GM18520 (cell line): ENCODE measurements around the gene INPP5D.
"Not testable (repeated sequence)": the region's sequence is repeated elsewhere in the genome, so short reads cannot be mapped to it uniquely, and the experiment has no call there.

Source experiments
- ATAC-seq: cut with Tn5 transposase; IDR thresholded peaks from one replicate; pipeline ENCODE4 v1.9.1; 2021; ENCODE audit not compliant: unreplicated experiment

INPP5D gene

DNA sequence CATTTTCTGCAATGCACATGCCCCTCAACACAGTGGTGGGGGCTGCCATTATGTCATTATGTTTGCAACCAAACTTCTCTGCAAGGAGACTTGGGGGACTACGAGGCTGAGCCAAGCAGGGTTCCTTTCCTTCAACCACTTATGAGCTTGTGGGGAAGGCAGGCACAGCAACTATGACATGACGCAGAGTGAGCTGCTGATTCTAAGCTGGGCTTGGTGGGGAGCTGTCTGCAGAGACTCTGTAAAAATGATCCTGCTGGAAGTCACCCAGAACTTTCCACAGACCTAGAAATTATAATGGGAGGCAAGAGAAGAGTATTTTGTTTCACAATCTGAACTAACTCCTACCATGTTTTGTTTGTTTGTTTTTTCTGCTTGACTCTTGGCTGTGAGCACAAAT is 55.6 kb downstream of the INPP5D start:
- ATAC-seq: no peak

DNA sequence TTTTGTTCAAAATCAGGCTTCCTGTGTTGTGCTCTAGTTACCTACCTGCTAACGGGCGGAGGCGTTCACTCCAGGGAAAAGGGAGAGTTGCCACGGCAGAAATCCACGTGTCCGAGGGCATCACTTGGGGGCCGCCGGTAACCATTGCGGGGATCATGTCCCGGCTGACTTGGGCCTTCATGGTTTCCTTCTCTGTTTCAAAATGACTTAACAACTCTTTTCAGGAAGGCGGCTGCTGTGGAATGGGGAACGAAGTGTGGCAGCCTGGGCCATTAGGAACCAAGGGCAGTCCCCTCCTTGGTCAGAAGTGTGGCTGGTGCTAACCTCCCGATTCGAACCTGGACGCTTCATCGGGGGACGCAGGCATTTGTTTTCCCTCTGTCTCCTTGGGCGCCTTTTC is 56.8 kb downstream of the INPP5D start:
- ATAC-seq: no peak

DNA sequence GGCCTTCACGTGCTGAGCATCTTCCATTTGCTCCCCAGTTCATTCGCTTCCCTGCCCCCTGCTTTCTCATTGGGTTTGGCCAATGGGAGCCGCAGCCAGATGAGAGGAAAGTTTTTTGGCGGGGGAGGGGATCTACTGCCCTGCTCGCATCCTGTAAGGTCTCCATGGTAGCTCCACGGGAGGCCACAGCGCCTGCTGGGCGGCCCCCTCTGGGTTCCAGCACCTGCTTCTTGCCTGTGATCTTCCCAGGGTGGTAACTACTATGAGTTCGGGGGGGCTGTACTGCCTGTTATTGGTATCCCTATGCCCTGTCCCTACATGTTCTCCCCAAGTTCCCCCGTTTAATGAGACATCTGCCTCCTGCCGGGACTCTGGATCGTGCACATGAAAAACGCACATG is 57.2 kb downstream of the INPP5D start:
- ATAC-seq: no peak

DNA sequence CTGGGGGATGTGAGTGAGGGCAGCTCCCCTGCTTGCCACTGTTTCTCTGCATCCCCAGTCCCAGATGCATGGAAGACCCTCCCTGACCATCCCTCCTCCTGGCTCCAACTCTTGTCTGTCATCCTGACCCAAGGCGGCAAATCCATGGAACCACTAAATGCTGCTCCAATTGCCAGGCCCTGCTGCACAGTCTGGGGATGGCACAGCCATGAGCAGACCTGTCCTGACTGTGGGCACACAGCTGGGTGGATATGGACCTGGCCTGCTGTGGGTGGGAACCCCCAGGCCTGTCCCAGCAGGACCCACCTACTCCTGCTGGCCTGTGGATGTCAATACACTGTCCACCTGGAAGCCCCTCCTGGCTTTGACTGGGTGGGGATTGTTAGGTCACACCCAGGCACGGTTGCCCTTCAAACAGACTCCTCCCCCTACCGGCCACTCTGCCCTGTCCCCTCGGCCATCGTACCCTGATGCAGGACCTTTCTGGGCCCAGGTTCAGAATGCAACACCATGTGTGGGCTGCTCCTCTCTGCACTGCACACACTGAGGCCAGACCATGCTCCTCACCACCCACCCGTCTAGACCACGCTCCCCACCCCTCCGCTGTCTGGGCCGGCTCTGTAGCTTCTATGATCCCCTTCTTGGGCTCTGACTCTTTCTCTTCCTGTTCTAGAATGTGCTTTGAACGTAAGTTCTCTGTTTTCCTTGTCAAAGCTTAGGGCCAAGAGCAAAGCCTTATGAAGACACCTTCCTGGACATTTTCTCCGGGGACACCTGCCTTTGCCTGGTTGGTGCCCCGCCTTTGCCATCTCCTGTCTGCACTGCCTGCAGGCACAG is 57.9 kb downstream of the INPP5D start:
- ATAC-seq: no peak

DNA sequence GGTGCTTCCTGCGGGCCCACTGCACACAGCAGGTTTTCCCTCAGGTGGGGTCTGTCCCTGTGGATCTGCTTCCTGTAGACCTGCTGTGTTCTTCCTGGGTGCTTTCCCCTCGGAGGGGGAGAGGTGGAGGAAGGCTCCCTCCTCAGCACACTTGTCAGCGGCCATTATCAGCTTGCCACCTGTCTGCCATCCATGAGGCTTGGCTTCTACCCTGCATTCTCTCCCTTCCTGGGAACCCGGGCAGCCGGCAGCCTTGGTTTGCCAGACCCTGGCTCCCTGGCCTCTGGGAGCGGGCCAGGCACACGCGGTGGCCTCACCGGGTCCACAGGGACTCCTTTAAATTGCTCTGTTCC is 58.5 kb downstream of the INPP5D start:
- ATAC-seq: no peak

DNA sequence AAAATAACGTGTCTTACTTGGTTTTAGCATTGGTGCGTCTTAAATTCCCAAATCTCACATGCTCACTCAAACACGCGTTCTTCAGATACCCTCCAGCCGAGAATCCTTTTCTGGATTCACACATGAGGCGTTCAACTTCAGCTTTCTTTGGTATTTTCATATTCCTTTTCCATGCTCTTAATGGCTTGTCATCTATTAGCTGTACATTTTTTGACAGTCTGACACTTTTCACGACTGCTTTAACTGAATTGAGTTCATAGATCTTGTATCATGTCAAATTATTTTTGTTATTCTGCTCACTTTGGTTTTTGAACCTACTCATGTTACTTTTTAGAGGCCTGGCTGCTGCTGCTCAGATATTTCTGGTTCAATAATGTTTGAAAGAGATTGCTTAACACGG is 59.0 kb downstream of the INPP5D start:
- no peak for ATAC-seq

DNA sequence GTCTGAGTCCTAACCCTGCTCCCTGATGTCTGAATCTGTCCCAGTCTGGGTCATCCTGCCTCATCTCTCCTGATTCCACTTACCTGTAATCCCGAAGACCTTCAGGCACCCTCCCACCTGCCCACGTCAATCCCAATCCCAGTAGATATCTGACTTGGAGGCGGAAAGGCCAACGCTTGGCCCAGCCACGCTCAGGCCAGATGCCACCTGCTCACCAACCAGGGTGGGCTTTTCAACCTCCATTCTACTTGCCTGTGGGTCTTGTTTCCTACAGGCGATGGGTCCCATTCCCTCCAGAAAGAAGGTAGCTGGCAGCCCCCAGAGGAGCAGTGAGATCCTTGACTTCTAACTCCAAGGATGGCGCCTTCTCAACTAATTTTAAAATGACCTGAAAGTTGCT is 59.7 kb downstream of the INPP5D start:
- ATAC-seq: no peak

DNA sequence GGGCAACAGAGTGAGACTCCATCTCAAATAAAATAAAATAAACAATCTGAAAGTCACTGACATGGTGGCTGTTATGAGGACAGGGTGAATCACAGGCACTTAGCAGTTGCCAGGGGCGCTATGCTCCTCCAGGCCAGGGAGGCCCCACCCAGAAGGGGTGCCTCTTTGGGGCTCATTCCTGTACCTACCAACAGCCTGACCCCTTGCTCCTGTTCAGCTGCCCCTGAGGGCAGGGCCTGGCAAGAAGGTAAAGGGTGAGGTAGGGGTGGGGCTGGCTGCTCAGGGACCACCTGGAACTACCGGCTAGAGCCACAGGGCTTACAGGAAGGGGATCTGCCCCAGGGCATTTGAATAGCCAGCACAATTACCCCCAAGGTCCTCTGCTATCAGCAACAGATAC is 60.3 kb downstream of the INPP5D start:
- ATAC-seq: no peak

DNA sequence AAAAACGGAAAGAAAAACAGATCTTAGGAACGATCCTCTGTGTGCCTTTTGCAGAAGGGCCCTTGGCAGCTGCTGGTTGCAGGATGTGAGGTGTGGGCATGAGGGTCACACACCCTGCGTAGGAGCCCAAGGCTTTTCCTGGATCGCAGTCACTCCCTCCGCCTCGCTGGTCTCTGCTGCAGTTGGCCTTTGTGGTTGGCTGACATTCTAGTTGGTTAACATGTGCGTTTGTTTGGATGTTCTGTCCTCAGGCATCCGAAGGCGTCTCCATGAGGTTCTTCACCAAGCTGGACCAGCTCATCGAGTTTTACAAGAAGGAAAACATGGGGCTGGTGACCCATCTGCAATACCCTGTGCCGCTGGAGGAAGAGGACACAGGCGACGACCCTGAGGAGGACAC is 61.7 kb downstream of the INPP5D start:
- ATAC-seq: no peak

DNA sequence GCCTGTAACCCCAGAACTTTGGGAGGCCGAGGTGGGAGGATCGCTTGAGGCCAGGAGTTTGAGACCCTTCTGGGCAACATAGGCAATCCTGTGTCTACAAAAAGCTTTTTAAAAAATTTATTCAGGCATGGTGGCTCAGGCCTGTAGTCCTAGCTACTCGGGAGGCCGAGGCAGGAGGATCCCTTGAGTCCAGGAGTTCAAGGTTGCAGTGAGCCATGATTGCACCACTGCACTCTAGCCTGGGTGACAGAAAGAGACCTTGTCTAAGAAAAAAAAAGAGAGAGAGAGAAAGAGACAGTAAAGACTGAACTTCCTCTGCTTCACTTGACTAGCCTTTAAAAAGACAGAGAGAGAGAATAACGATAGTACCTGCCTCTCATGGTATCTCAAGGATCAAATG is 62.4 kb downstream of the INPP5D start:
- no peak for ATAC-seq

DNA sequence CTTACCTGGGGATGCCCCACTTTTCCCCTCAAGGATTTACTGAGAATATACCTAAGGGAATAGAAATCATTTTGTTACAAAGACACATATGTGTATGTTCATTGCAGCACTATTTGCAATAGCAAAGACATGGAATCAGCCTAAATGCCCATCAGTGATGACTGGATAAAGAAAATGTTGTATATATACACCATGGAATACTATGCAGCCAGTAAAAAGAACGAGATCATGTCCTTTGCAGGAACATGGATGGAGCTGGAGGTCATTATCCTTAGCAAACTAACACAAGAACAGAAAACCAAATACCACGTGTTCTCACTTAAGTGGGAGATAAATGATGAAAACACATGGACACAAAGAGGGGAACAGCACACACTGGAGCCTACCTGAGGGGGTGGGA is 63.4 kb downstream of the INPP5D start:
- ATAC-seq: not testable (repeated sequence)

DNA sequence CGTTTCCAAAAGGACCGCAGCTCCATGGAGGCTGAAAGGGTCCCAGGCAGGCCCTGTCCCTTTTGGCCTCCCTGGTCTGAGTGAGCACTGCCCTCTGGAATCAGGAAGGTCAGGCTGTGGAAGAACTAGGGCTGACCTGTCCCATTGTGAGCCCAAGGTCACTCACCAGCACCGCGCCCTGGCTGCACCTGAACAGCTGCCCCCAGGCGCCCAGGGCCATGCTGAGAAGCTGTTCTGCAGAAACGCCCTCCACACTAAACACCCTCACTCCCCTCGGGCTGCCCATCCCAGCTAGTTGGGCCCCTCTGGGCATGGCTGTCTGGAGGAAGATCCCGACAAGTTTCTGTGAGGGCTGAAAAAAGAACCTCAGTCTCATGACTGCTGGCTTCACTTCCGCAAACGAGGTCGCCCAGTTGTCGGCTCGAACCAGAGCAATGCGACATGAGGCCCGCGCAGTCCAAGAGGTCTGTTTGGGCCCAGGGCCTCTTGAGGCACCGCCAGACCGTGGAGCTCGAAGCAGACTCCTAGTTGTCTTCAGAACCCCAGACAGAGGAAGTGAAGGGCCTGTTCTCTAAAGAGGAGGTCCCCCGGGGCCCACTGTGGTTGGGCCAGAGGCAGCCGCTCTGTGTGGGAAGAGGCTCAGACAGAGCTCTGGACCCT is 64.4 kb downstream of the INPP5D start:
- no peak for ATAC-seq

DNA sequence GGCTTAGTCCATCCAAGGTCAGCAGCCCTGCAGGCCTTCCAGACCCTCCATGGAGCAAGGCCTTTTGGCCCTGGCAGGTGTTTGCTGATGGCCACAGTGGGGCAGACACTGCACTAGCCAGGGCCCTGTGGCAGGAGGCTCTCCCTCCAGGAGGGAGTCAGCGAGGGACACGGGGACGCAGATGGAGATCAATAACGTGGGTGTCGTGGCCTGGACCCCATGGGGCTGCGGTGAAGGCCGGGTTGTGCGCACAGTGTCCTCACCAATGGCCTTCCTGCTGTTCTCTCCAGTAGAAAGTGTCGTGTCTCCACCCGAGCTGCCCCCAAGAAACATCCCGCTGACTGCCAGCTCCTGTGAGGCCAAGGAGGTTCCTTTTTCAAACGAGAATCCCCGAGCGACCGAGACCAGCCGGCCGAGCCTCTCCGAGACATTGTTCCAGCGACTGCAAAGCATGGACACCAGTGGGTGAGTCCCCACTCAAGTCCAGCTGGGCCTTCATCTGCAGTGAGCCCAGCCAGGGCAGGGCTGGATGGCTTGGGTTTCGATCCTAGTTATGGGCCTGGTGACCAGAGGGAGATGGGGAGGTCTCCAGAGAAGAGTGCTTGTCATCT is 65.4 kb downstream of the INPP5D start:
- no peak for ATAC-seq

DNA sequence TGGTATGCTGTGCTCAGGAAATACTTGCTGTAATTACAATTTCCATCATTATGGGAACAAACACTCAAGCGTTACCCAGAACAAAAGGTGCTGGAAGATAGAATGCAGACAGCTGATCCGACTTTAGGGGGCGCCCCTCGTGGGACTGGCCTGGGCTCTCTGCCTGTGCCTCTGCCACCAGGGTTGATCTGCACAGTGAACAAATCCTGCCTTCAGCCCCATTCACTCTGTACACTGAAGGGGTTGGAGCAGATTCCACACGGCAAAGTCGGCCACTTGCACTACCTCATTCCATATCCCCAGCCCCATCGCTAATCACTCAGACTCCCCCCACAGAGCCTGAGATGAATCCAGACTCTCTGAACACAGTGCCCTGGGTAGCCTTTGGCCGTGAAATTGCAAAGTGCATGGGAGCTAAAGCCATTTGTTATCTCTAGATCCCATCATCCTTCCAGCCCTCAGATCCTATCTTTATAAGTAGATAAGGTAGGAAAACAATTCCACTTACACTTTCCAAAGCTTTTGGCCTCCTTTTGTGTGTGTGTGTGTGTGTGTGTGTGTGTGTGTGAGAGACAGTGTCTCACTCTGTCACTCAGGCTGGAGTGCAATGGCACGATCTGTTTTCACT is 69.3 kb downstream of the INPP5D start:
- ATAC-seq: no peak

DNA sequence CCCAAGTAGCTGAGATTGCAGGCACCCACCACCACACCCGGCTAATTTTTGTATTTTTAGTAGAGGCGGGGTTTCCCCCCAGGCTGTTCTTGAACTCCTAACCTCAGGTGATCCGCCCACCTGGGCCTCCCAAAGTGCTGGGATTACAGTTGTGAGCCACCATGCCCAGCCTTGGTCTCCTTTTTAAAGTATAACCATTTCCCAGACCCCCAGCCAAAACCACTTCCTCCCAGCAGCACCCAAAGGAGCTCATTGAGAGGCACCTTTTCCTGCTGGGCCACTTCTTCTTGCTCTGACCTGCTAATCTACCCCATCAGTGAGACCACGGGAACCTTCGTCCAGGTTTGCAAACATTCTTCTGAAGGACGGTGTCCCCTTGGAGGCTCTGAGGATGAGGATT is 69.9 kb downstream of the INPP5D start:
- ATAC-seq: no peak

DNA sequence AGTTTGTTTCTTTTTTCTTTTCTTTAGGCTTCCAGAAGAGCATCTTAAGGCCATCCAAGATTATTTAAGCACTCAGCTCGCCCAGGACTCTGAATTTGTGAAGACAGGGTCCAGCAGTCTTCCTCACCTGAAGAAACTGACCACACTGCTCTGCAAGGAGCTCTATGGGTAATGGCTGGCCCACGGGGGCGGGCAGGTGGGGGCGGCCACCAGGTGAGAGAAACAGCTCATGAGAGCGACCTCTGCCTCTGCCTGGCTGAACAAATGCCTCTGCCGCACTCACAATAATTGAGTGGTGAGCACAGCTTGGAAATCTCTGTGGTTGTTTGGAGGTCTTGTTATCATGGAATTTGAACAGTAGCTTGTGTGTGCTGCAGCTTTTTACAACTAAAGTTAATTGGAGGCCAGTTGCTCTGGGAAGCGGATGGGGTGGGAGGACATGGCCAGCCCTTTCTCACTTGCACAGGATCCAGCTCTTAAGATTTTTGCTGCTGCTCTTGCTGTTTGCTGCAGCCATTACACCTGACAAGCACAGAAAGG is 70.4 kb downstream of the INPP5D start:
- ATAC-seq: no peak

DNA sequence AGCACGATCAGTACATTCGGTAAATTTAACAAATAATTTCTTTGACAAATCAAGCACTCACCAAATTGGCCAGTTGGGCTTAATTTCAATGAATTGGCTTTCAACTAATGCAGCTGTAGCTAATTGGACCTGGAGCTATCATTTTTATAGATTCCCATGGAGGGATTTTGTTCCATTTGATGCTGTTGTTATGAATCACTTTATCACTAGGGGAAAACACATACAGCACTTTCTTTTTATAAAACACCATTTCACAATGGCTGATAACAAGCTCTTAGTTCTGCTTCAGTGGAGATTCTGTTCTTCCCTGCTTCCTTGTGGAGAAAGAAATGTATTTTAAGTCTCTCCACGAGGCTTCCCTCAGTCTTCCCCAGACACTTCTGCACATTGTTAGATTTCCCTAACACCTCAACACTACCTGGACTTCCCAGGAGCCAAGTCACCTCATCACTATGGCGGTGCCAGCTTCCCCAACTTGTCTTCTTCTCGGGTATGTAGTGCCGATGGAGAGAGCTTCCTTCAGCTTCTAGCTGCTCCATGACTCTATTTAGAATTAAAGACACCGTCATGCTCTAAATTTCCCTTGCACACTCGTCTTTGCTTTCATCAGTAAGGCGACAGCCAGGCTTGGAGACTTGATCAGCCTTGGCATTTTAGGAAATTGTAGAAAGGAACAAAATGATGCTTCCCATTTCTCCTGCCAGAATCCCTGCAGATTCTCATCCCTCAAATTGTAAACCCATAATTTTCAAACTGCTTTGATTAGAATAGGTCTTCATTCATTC is 72.0 kb downstream of the INPP5D start:
- ATAC-seq: no peak

DNA sequence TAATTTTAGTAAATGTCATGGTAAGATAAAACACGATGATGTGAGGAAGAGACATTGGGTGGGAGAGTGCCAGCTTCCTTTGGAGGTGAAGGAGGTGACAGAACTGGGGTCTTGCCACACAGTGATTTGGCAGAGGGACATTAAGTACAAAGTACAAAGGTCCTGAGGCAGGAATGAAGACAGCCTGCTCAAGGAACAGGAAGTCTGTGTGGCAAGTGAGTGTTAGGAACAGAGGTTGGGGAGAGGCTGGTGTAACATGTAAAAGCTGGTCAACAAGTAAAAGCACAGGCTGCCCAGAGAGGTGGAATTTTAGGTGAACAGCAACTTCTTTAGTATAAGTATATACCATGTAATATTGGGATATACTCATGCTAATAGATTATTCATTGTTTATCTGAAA is 73.1 kb downstream of the INPP5D start:
- no peak for ATAC-seq

DNA sequence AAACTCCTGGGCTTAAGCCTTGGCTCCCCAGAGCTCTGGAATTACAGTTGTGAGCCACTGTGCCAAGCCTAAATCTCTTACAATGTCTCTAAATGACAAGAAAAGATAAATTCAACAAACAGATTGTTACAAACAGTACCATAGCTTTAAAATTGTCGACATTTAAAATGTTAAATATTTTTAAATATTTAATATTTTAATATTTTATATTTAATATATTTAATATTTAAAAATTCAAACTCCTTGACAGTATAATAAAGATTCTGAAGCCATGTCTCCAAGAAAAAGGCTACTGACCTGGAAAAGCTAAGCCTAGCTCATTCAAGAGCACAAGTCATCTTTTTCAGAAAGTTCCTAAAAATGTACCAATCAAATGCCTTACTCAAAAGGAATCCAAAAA is 75.3 kb downstream of the INPP5D start:
- ATAC-seq: no peak

DNA sequence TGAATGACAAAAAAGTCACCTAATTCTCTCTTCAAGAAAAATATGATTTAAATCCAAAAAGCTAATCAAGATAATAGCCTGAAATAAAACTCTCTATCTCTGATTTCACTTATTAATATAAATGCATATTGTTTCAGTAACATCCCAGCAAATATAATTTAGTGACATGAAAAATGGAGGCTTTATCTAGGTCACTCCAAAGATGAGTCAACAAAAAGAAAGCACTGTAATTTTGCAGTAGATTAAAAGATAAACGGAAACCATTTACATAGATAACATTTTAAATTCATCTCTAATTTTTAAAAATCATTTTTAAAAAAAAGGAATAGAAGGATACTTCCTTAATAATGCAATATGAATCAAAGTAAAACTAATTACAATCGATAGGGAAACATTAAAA is 76.9 kb downstream of the INPP5D start:
- ATAC-seq: no peak

DNA sequence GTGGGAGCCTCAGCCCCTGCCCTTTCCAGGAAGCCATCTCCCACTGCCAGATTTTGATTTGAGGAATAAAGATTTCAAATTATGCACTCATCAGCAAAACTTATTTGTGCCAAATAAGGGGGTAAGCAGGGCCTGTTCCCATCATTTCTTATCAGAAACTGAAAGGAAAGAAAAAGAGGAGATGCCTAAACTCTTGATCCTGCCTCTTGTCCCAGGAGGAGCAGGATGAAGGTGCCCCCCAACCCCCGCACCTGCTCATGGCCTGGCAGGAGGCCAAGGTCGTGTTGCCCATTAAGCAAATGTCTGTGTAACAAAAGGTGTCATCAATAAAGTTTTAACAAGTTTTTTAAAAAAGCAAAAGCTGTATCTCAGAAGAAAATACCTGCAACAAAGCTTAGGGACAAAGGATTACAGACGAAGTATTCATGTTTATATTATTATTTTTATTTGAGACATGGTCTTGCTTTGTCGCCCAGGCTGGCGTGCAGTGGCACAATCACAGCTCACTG is 80.0 kb downstream of the INPP5D start:
- no peak for ATAC-seq
